ENCODE measurements around the gene MOB3B.

The MOB3B gene

GRCh38 chr9:27365707-27366376 lies 163.8 kb downstream of the MOB3B start:
- TF ChIP-seq FOXP2 (optimal IDR thresholded peaks at IDR 0.05; ENCODE audit: borderline replicate concordance, extremely low read depth, extremely low read length, insufficient read depth) (no peak), REST (IDR thresholded peaks at IDR 0.05; ENCODE audit: insufficient read depth in 1 of 2, low read depth in 2 of 2, low read length in 2 of 2) (no peak), TAF1 (IDR thresholded peaks at IDR 0.05; ENCODE audit: borderline replicate concordance, insufficient read depth, low read length) (no peak), SIN3A (IDR thresholded peaks at IDR 0.05; ENCODE audit: borderline replicate concordance, insufficient read depth, low read length) (no peak)

GRCh38 chr9:27362447-27363210 lies 167.0 kb downstream of the MOB3B start:
- TF ChIP-seq SIN3A (IDR thresholded peaks at IDR 0.05; ENCODE audit: borderline replicate concordance, insufficient read depth, low read length) (no peak), TAF1 (IDR thresholded peaks at IDR 0.05; ENCODE audit: borderline replicate concordance, insufficient read depth, low read length) (no peak), FOXP2 (optimal IDR thresholded peaks at IDR 0.05; ENCODE audit: borderline replicate concordance, extremely low read depth, extremely low read length, insufficient read depth) (no peak), POLR2AphosphoS5 (IDR thresholded peaks at IDR 0.05; ENCODE audit: low read depth, low read length) (no peak), REST (IDR thresholded peaks at IDR 0.05; ENCODE audit: insufficient read depth in 1 of 2, low read depth in 2 of 2, low read length in 2 of 2) (no peak)

GRCh38 chr9:27361492-27361891 lies 168.1 kb downstream of the MOB3B start:
- TF ChIP-seq TAF1 (IDR thresholded peaks at IDR 0.05; ENCODE audit: borderline replicate concordance, insufficient read depth, low read length) (no peak), REST (IDR thresholded peaks at IDR 0.05; ENCODE audit: insufficient read depth in 1 of 2, low read depth in 2 of 2, low read length in 2 of 2) (no peak), FOXP2 (optimal IDR thresholded peaks at IDR 0.05; ENCODE audit: borderline replicate concordance, extremely low read depth, extremely low read length, insufficient read depth) (no peak), POLR2AphosphoS5 (IDR thresholded peaks at IDR 0.05; ENCODE audit: low read depth, low read length) (no peak), SIN3A (IDR thresholded peaks at IDR 0.05; ENCODE audit: borderline replicate concordance, insufficient read depth, low read length) (no peak)

- TF ChIP-seq FOXP2 (optimal IDR thresholded peaks at IDR 0.05; ENCODE audit: borderline replicate concordance, extremely low read depth, extremely low read length, insufficient read depth) (no peak), REST (IDR thresholded peaks at IDR 0.05; ENCODE audit: insufficient read depth in 1 of 2, low read depth in 2 of 2, low read length in 2 of 2) (no peak), TAF1 (IDR thresholded peaks at IDR 0.05; ENCODE audit: borderline replicate concordance, insufficient read depth, low read length) (no peak), POLR2AphosphoS5 (IDR thresholded peaks at IDR 0.05; ENCODE audit: low read depth, low read length) (no peak), SIN3A (IDR thresholded peaks at IDR 0.05; ENCODE audit: borderline replicate concordance, insufficient read depth, low read length) (no peak)
These were observed 169.9 kb downstream of the MOB3B start for GRCh38 chr9:27359763-27360162.

All from PFSK-1 (cell line).